GM19328 (cell line): ENCODE measurements around the gene MAGEC1.
"Not testable (repeated sequence)": the region's sequence is repeated elsewhere in the genome, so short reads cannot be mapped to it uniquely, and the experiment has no call there.

Source experiments
- ATAC-seq: cut with Tn5 transposase; IDR thresholded peaks from one replicate; pipeline ENCODE4 v1.9.1; 2021; ENCODE audit warnings: mild to moderate bottlenecking, moderate library complexity; ENCODE audit not compliant: unreplicated experiment

Gene MAGEC1

DNA sequence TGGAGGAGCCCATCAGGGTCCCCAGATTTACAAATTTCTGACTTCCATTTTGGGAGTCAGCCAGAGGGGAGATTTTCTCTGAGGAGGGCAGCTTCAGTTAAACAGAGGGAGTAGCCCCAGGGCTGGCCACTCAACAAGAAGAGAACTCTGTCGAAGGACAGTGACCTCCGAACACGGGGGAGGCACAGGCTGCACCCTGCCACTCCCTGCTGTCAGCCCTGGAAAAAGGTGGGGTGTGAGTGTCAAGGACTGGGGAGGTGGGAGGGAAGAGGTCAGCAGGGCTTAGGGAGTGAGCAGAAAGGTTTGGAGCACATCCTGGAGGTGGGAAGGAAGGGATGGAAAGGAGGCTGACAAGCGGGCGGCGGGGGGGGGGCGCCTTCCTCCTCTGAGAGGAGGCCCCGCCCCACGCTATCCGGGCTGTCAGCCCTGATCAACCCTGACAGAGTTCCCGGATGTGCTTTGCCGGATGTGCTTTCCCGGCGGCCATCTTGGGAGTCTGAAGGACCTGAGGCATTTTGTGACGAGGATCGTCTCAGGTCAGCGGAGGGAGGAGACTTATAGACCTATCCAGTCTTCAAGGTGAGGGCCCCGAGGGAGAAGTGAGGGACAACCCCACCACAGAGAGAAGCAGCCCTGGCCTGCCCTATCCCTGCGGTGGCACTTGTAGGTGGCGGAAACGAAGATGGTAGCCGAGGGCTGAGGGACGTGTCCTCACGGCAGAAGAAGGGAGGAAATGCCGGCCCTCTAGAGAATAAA, at the start of gene MAGEC1:
MAGEC1 (plus strand) TSS at position 495 of the 756 bp plus-strand sequence. CDS start 1,179 bp downstream, outside the sequence.
- no peak for ATAC-seq

DNA sequence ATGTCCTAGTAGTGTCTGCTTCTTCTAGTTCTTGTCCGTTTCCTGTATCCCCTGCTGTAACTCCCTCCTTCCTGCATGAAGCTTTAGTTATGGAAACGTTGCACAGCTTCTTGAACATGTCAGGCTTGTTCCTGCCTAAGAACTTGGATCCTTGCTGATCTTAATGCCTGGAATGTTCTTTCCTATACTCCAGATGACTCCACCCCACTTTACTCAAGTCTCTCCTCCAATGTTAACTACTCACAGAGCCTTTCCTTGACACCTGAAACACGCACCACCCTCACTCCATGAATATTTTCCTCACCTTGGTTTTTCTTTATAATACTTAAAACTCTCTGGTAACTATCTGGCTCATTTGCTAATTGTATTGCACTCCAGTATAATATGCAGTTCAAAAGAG, 46.2 kb upstream of the MAGEC1 start:
- no peak for ATAC-seq

GRCh38 chrX:141879616-141880015, 24.1 kb upstream of the MAGEC1 start:
- no peak for ATAC-seq

GRCh38 chrX:141888811-141889210, 14.9 kb upstream of the MAGEC1 start:
- not testable (repeated sequence) for ATAC-seq

- no peak for ATAC-seq
Observed at GRCh38 chrX:141894733-141895132, 9.0 kb upstream of the MAGEC1 start.

DNA sequence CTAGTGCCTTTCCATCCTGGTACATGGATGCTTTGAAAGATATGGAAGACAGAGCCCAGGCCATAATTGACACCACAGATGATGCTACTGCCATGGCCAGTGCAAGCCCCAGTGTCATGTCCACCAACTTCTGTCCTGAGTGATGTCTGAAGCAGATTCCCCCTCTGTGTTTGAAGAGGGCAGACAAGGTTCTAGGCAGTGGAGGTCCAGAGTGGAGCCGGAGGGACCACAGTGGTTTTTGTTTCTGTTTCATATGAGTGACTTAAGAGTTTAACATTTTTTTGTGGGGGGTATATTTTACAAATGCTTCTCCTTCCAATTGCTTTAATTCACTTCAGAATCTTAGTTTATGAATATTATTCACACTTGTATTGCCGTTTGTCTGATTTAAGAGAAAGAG, 6.0 kb upstream of the MAGEC1 start:
- no peak for ATAC-seq

DNA sequence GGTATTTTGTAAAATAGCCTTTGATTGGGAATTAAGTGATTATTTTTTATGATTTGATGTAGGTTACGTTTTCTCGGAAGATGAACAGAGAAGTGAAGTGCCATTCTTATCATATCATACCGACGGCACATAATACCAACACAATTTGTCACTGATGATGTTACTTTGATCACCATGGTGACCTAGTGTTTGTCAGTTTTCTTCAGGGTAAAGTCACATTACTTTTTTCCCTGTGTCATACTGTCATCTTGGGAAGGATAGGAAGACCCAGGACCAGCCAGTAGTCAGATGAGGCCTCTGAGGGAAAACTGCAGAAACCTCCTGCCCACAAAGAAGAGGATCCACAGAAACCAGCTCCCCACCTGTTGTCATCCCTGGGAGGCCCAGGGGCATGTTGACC, 1.3 kb upstream of the MAGEC1 start:
- no peak for ATAC-seq

- ATAC-seq: no peak
Observed at GRCh38 chrX:141904262-141904661, 568 bp downstream of the MAGEC1 start.

GRCh38 chrX:141917801-141918200, 14.1 kb downstream of the MAGEC1 start:
- no peak for ATAC-seq

DNA sequence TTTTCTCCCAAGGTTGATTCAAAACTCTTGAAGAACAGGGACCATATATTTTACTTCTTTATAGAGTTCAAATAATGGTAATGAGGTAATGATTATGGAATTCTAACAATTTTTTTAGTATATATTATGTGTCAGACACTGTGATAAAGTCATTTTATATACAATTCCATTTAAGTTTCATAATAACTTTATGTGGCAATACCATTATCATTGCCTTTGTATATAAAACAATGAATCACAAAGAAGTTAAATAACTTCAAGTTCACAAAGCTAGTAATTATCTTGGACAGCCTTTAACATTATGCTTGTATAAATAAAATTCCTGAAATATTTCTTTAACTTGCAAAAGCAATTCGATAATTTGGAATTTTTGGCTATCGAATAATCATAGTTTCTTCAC, 20.6 kb downstream of the MAGEC1 start:
- ATAC-seq: no peak

- no peak for ATAC-seq
Observed at GRCh38 chrX:141928432-141928831, 24.7 kb downstream of the MAGEC1 start.

DNA sequence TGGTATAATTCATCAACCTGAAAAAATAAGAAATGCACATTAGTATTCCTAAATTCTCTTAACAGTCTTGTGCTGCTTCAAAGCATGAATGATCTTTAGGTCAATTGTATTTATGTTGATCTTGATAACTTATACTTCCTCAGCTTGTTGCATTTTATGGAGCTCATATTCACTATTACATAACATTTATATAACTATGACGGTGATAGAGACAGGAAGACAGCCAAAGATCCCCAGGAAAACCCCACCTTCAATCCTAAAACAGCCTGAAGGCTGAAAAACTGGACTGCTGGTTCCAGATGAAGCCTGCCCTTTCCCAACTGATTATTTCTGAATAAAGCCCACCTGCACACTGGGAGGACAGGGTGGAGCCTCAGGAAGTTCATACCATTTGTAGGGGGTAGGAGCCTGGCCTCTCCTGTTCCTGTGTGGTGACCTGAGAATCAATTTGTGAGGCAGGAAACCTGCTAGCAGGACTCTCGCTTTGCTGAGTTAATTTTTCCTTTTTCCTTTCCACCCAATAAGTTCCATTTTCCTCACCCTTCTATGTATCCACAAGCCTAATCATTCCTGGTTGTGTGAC, 30.5 kb downstream of the MAGEC1 start:
- ATAC-seq: no peak

DNA sequence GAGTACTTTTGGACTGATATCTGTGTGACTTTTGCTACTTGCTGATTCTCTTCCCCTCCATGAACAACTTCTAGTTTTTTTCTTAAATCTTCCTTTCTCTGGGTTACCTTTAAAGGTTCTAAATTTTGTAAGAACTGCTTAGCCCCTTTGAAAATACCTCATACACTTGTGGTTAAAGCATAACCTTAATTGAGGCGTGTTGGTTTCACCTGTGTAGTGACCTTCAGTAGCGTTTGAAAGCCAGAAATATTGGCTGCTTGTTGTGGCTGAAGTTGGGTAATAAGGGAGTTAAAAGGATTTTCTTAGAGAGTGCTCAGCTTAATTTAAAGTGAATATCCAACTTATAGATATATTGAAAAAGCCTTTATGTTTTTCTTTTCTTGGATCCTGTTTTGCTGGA, 32.0 kb downstream of the MAGEC1 start:
- no peak for ATAC-seq

DNA sequence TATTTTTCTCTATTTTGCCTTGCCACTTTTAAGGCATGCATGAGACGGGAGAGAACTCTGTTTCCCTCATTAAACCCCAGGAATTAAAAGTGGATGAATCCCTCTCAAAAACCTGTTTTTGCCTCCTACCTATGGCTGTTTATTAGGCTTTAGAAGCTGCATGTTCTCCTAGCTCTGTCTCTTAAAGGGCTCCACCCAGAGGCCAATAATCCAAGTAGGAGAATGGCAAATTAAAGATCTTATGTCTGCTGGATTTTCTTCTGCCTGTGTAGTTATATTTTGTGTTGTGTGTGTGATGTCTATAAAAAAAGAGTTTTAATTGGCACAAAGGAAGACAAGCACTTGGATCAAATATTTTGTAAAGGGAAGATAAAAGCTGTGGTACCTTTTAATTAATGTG, 32.4 kb downstream of the MAGEC1 start:
- no peak for ATAC-seq

DNA sequence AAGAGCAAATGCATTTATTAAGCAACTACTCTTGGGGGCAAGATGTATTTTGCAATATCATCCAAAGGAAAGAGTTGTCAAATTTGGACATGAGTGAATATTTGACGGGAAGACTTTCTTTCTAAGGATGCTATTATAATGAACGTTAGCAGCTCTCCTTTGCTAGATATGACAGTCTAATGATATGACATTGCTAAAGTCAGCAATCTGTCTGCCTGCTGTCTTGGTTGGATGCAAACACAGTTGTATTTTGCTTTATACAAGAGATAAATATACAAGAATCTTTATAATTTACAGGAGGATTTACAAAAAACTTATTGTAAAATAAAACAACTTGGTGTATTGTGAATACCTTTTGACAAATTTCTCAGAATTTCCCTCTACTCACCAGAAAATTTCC, 37.5 kb downstream of the MAGEC1 start:
- ATAC-seq: no peak

DNA sequence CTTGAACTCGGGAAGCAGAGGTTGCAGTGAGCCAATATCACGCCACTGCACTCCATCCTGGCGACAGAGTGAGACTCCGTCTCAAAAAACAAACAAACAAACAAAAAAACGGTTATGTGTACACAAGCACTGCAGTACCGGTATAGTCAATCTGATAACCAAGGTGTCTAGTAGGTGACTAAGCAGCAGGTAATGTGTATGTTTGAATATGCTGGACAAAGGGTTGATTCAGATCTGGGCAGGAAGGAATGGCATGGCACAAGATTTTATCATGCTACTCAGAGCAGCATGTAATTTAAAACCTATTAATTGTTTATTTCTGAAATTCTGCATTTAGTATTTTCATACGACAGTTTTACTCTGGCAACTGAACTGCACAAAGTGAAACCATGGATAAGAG, 41.7 kb downstream of the MAGEC1 start:
- ATAC-seq: no peak

DNA sequence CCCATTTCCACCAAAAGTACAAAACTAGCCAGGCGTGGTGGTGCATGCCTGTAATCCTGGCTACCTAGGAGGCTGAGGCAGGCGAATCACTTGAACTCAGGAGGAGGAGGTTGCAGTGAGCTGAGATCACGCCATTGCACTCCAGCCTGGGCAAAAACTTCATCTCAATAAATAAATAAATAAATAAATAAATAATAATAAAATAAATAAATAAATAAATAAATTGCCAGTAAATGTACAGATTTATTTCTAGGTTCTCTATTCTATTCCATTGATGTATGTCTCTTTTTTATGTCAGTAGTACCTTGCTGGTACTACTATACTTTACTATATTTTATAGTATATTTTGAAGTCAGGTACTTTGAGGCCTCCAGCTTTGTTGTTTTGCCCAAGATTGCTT, 43.7 kb downstream of the MAGEC1 start:
- ATAC-seq: no peak

DNA sequence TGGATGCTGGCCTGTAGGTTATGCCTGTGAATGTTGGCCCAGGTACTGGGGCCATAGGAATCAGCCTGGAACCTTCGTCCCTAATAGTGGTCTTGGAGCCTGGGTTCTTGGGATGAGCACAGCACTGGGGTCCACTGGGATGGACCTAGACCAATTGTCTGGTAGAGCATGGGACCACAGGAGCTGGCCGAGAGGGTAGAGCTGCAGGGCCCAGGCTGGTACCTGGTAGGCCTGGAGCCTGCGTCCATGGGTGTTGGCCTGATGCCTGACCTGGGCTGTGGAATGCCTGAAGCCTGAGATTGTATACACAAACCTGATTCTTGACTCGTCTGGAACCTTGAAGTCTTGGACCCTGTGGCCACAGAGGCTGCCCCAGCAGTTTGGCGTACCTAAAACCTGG, 48.9 kb downstream of the MAGEC1 start:
- no peak for ATAC-seq

DNA sequence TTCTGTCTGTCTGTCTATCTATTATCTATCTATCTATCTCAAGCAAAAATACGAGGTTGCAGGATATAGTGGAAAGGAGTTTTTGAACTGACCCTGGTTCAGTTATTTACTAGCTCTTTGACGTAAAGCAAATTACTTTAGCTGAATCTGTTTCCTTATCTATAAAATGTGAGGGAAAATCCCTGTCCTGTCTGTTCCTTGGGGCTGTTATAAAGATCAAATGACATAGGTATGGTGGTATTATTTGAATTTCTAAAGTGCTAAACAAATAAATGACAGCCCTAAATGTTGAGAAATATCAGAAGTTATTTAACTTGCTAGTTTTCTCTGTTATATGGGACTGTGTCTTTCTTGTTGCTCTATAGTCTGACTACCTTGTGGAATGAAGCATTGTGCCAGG, 55.0 kb downstream of the MAGEC1 start:
- no peak for ATAC-seq
